ENCODE data around the gene KIF12. TPM values are rescaled to one million over a fixed set of nuclear protein-coding genes. Genes with fewer than 3 reads are reported as not detected.

The KIF12 gene
- polyA plus RNA-seq, 1 donor (not counting 4 experiments of a cell fraction or from before 2014, with no cell fraction given) = 1.5 TPM

DNA sequence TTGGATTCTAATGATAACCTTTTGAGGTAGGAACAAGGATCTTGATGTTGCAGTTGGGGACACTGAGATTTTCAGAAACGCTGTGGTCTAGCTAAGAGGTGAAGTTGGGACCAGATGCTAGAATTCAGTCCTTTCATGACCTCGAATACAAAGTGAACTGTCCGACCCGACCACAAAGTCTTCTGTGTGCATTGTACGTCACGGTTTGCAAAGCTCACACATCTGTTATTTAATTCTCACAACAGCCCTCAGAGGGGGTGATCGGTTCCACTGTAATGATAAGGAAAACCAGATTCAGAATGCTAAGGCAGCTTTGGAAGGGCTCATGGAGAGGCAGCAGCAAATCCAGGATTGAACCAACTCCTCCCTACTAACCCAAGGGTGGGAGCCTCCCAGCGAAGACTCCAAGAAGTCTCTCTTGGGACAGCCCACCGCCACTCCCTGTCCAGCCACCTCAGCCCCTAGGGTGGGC, 16.6 kb upstream of the KIF12 start:
- no peak overlapping the region for H2AFZ ChIP-seq (ENCODE audit: control insufficient read depth, low read length)
- DNase-seq (ENCODE audit: low read depth, low spot score) (no peak), FAIRE-seq (no peak)
- H3K9ac ChIP-seq (ENCODE audit: control insufficient read depth, extremely low read depth, insufficient read depth, low read length) = no peak overlapping the region
- H3K9me1 ChIP-seq (ENCODE audit: control insufficient read depth, extremely low read depth, insufficient read depth, low read length) = no peaks in the 10 kb centered on the region
- no peak for TF ChIP-seq EZH2 (IDR thresholded peaks at IDR 0.05; ENCODE audit: low read length)
- TF ChIP-seq, protein P1, sequence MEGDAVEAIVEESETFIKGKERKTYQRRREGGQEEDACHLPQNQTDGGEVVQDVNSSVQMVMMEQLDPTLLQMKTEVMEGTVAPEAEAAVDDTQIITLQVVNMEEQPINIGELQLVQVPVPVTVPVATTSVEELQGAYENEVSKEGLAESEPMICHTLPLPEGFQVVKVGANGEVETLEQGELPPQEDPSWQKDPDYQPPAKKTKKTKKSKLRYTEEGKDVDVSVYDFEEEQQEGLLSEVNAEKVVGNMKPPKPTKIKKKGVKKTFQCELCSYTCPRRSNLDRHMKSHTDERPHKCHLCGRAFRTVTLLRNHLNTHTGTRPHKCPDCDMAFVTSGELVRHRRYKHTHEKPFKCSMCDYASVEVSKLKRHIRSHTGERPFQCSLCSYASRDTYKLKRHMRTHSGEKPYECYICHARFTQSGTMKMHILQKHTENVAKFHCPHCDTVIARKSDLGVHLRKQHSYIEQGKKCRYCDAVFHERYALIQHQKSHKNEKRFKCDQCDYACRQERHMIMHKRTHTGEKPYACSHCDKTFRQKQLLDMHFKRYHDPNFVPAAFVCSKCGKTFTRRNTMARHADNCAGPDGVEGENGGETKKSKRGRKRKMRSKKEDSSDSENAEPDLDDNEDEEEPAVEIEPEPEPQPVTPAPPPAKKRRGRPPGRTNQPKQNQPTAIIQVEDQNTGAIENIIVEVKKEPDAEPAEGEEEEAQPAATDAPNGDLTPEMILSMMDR (optimal IDR thresholded peaks at IDR 0.05 in 1 of 3, IDR thresholded peaks at IDR 0.05 in 1 of 3, conservative IDR thresholded peaks at IDR 0.05 in 1 of 3; ENCODE audit: extremely low read depth in 1 of 3, insufficient read depth in 2 of 3, low read length in 3 of 3) = no peak
- no peaks in the 10 kb centered on the region for H3K36me3 ChIP-seq (ENCODE audit: control insufficient read depth in 2 of 2, extremely low read depth in 1 of 2, insufficient read depth in 2 of 2, low read length in 2 of 2)
- no peak overlapping the region for H3K27ac ChIP-seq (ENCODE audit: control insufficient read depth, insufficient read depth, low read length)
- dilution Hi-C loops (cut with MboI; ENCODE audit: extremely low pct_ligation_motif_present, low sequenced_read_pairs) = no loop called here
- peaks cover 13% of the 10 kb centered on the region for H3K27me3 ChIP-seq (ENCODE audit: control insufficient read depth, extremely low read depth, insufficient read depth, low read length)
- H3K9me3 ChIP-seq (ENCODE audit: control insufficient read depth, low read depth, low read length) = no peaks in the 10 kb centered on the region
- no peaks in the 10 kb centered on the region for H3K79me2 ChIP-seq (ENCODE audit: control insufficient read depth, insufficient read depth, low read length)
- H3K4me3 ChIP-seq (ENCODE audit: control insufficient read depth in 2 of 3, extremely low read depth in 1 of 3, insufficient read depth in 2 of 3, low read depth in 1 of 3, low read length in 3 of 3) = no peak overlapping the region
- no peaks in the 10 kb centered on the region for H4K20me1 ChIP-seq (ENCODE audit: control insufficient read depth, extremely low read depth, insufficient read depth, low read length)
- H3K4me2 ChIP-seq (ENCODE audit: control insufficient read depth, extremely low read depth, insufficient read depth, low read depth, low read length) = no peak overlapping the region
- H3K4me1 ChIP-seq (ENCODE audit: control insufficient read depth, extremely low read depth, insufficient read depth, low read length) = peaks cover 5% of the 10 kb centered on the region

DNA sequence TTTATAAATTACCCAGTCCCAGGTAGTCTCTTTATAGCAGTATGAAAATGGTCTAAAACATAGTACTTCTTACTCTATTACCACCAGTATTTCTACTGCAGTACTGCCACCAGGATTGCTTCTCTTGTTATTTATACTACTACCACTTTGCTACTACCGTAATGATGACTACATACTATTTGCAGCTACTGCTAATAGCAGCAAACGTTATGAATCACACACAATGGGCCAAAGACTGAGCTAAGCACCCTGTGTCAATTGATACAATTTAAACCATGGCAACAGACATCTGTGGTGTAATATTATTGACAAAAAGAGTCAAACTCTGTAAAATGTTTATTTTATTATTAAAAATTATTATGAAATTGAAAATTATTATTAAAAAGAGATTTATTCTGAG, 15.3 kb upstream of the KIF12 start:
- H4K20me1 ChIP-seq (ENCODE audit: control insufficient read depth, extremely low read depth, insufficient read depth, low read length) = no peaks in the 10 kb centered on the region
- peaks cover 7% of the 10 kb centered on the region for H3K27me3 ChIP-seq (ENCODE audit: control insufficient read depth, extremely low read depth, insufficient read depth, low read length)
- no peak overlapping the region for H3K27ac ChIP-seq (ENCODE audit: control insufficient read depth, insufficient read depth, low read length)
- FAIRE-seq (no peak), DNase-seq (ENCODE audit: low read depth, low spot score) (no peak)
- H3K9me1 ChIP-seq (ENCODE audit: control insufficient read depth, extremely low read depth, insufficient read depth, low read length) = no peaks in the 10 kb centered on the region
- no peak overlapping the region for H3K9ac ChIP-seq (ENCODE audit: control insufficient read depth, extremely low read depth, insufficient read depth, low read length)
- TF ChIP-seq EZH2 (IDR thresholded peaks at IDR 0.05; ENCODE audit: low read length) = no peak
- TF ChIP-seq, protein P1 (optimal IDR thresholded peaks at IDR 0.05 in 1 of 3, IDR thresholded peaks at IDR 0.05 in 1 of 3, conservative IDR thresholded peaks at IDR 0.05 in 1 of 3; ENCODE audit: extremely low read depth in 1 of 3, insufficient read depth in 2 of 3, low read length in 3 of 3) = no peak
- H3K36me3 ChIP-seq (ENCODE audit: control insufficient read depth in 2 of 2, extremely low read depth in 1 of 2, insufficient read depth in 2 of 2, low read length in 2 of 2) = no peaks in the 10 kb centered on the region
- no peak overlapping the region for H3K4me2 ChIP-seq (ENCODE audit: control insufficient read depth, extremely low read depth, insufficient read depth, low read depth, low read length)
- dilution Hi-C loops (cut with MboI; ENCODE audit: extremely low pct_ligation_motif_present, low sequenced_read_pairs) = no loop called here
- H3K4me3 ChIP-seq (ENCODE audit: control insufficient read depth in 2 of 3, extremely low read depth in 1 of 3, insufficient read depth in 2 of 3, low read depth in 1 of 3, low read length in 3 of 3) = no peak overlapping the region
- H2AFZ ChIP-seq (ENCODE audit: control insufficient read depth, low read length) = no peak overlapping the region
- H3K4me1 ChIP-seq (ENCODE audit: control insufficient read depth, extremely low read depth, insufficient read depth, low read length) = peaks cover 9% of the 10 kb centered on the region
- H3K9me3 ChIP-seq (ENCODE audit: control insufficient read depth, low read depth, low read length) = no peaks in the 10 kb centered on the region
- H3K79me2 ChIP-seq (ENCODE audit: control insufficient read depth, insufficient read depth, low read length) = no peaks in the 10 kb centered on the region

Measured in keratinocyte (primary cell).